ENCODE data around the gene KIF3B. TPM values are rescaled to one million over a fixed set of nuclear protein-coding genes. Genes with fewer than 3 reads are reported as not detected.

Gene KIF3B
- total and polyA plus RNA-seq, 2 of the 13 experiments (the other 11 are each of a cell fraction or from before 2014, with no cell fraction given), result 23.6 to 28.8 TPM

DNA sequence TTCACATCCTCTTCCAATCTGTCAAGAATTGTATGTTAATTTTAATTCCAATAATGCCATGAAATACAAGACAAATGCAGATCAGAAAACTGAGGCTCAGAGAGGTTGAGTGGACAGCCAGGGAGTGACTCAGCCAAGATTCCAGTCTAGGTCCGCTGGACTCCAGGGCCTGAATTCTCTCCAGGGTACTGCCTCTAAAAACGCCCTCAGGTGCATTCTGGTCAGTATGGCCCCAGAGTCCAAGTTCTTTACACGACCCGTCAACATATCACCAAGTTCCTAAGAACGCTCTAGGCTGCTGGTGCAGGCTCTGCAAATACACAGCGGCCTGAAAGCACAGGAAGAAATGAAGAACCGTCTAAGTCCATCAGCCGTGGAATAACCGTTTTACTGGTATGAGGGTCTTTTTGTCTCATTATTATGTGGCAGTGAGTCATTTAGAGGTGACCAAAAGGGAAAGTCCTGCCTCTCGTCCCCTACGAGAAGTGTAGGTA is 80.0 kb downstream of the KIF3B start (continued):
- TF ChIP-seq SOX5 (CRISPR knock-in tag; IDR thresholded peaks at IDR 0.05; ENCODE audit: borderline replicate concordance) (no peak), NFE2L1 (CRISPR knock-in tag; IDR thresholded peaks at IDR 0.05; ENCODE audit: borderline replicate concordance) (peak; percentile 75; the same call in 1 of the 2 replicates), ZNF546 (CRISPR knock-in tag; conservative IDR thresholded peaks at IDR 0.05) (0 out of 2 replicates have a peak, but pooled peaks have one; percentile 22), PAWR (CRISPR knock-in tag; IDR thresholded peaks at IDR 0.05; ENCODE audit: borderline replicate concordance) (0 out of 2 replicates have a peak, but pooled peaks have one; percentile 46), ZNF713 (CRISPR knock-in tag; IDR thresholded peaks at IDR 0.05) (0 out of 2 replicates have a peak, but pooled peaks have one; percentile 40), SNAPC5 (CRISPR knock-in tag; IDR thresholded peaks at IDR 0.05; ENCODE audit: borderline replicate concordance) (no peak), TARDBP (CRISPR knock-in tag; IDR thresholded peaks at IDR 0.05) (no peak), ZNF782 (CRISPR knock-in tag; IDR thresholded peaks at IDR 0.05; ENCODE audit: borderline replicate concordance) (0 out of 2 replicates have a peak, but pooled peaks have one; percentile 6), MIER3 (CRISPR knock-in tag; IDR thresholded peaks at IDR 0.05; ENCODE audit: borderline replicate concordance) (no peak), PRDM10 (CRISPR knock-in tag; IDR thresholded peaks at IDR 0.05; ENCODE audit: low read depth) (no peak), RARA (CRISPR knock-in tag; IDR thresholded peaks at IDR 0.05) (no peak), GPBP1L1 (CRISPR knock-in tag; IDR thresholded peaks at IDR 0.05) (no peak), ZBTB49 (CRISPR knock-in tag; IDR thresholded peaks at IDR 0.05; ENCODE audit: borderline replicate concordance) (no peak), POLR2A (IDR thresholded peaks at IDR 0.05; ENCODE audit: insufficient read depth in 1 of 2, low read depth in 2 of 2, low read length in 2 of 2) (no peak; a peak in 1 of 4 replicates)
- TF ChIP-seq, protein P1, sequence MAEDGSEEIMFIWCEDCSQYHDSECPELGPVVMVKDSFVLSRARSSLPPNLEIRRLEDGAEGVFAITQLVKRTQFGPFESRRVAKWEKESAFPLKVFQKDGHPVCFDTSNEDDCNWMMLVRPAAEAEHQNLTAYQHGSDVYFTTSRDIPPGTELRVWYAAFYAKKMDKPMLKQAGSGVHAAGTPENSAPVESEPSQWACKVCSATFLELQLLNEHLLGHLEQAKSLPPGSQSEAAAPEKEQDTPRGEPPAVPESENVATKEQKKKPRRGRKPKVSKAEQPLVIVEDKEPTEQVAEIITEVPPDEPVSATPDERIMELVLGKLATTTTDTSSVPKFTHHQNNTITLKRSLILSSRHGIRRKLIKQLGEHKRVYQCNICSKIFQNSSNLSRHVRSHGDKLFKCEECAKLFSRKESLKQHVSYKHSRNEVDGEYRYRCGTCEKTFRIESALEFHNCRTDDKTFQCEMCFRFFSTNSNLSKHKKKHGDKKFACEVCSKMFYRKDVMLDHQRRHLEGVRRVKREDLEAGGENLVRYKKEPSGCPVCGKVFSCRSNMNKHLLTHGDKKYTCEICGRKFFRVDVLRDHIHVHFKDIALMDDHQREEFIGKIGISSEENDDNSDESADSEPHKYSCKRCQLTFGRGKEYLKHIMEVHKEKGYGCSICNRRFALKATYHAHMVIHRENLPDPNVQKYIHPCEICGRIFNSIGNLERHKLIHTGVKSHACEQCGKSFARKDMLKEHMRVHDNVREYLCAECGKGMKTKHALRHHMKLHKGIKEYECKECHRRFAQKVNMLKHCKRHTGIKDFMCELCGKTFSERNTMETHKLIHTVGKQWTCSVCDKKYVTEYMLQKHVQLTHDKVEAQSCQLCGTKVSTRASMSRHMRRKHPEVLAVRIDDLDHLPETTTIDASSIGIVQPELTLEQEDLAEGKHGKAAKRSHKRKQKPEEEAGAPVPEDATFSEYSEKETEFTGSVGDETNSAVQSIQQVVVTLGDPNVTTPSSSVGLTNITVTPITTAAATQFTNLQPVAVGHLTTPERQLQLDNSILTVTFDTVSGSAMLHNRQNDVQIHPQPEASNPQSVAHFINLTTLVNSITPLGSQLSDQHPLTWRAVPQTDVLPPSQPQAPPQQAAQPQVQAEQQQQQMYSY (CRISPR knock-in tag; IDR thresholded peaks at IDR 0.05), result peak; percentile 62; the same call in 1 of the 2 replicates
- TF ChIP-seq, protein P2, sequence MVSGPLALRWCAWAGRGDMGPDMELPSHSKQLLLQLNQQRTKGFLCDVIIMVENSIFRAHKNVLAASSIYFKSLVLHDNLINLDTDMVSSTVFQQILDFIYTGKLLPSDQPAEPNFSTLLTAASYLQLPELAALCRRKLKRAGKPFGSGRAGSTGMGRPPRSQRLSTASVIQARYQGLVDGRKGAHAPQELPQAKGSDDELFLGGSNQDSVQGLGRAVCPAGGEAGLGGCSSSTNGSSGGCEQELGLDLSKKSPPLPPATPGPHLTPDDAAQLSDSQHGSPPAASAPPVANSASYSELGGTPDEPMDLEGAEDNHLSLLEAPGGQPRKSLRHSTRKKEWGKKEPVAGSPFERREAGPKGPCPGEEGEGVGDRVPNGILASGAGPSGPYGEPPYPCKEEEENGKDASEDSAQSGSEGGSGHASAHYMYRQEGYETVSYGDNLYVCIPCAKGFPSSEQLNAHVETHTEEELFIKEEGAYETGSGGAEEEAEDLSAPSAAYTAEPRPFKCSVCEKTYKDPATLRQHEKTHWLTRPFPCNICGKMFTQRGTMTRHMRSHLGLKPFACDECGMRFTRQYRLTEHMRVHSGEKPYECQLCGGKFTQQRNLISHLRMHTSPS (CRISPR knock-in tag; IDR thresholded peaks at IDR 0.05; ENCODE audit: low read depth), result no peak
